COLO668 (cell line): ENCODE measurements around the gene FILIP1L.
"Not testable (repeated sequence)": the region's sequence is repeated elsewhere in the genome, so short reads cannot be mapped to it uniquely, and the experiment has no call there.

Source experiments
- DNase-seq: peaks from one replicate; lab custom pipeline; 2025; ENCODE audit not compliant: unreplicated experiment; lab: John Stamatoyannopoulos, UW

Gene FILIP1L

DNA sequence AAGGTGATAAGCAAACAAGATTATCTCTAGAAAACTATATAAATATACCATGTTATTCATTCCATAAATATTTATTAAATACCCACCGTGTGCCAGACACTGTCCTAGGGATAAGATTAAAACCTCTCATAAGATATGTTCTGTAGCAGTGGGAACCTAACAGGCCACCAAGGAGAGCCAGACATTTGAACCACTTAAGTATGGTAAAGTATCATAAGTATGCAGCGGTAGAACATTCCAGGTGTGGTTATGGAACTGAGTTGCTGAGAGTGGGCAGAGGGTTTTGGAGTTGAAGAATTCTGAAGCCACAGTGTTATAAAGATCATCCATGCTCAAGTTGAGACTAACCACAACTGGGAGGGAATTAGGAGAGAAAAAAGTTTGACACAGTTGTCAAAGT is 14.7 kb downstream of the FILIP1L start:
- no peak for DNase-seq

DNA sequence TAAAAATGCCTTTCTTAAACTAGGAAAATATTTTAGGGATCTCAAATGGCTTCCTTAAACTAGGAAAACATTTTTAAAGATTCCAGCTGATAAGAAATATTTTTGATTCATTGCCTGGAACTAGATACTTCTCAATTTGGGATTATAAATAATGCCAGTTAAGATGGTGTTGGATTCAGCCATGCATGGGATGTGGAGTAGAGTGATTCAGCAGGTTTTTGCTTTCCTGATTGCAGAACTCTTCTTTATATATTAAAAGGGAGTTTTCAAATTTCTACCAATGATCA is 15.6 kb downstream of the FILIP1L start:
- DNase-seq: no peak

- DNase-seq: no peak
These were observed 16.1 kb downstream of the FILIP1L start for GRCh38 chr3:100097919-100098783.

GRCh38 chr3:100096866-100097265 is 17.4 kb downstream of the FILIP1L start:
- no peak for DNase-seq

DNA sequence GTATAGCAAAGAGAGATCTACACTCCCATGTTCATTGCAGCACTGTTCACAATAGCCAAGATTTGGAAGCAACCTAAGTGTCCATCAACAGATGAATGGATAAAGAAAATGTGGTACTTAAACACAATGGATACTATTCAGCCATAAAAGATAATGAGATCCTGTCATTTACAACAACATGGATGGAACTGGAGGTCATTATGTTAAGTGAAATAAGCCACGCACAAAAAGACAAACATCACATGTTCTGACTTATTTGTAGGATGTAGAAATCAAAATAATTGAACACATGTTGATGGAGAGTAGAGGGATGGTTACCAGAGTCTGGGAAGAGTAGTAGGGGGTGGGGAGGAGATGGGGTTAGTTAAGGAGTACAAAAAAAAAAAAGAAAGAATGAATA is 18.0 kb downstream of the FILIP1L start:
- DNase-seq: not testable (repeated sequence)

DNA sequence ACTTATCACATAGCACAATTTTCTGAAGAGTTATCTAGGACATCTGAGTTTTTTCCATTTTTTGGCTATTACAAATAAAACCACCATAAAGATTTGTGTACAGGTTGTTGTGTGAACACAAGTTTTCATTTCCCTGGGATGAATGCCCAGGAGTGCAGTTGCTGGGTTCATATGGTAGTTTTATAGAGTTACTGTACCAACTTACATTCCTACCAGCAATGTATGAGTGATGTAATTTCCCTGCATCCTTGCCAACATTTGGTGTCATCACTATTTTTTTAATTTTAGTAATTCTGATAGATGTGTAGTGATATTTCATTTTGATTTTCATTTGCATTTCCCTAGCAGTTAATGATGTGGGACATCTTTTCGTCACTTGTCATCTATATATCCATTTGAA is 20.5 kb downstream of the FILIP1L start:
- no peak for DNase-seq

- DNase-seq: no peak
These were observed 23.7 kb downstream of the FILIP1L start for GRCh38 chr3:100090669-100091005.

DNA sequence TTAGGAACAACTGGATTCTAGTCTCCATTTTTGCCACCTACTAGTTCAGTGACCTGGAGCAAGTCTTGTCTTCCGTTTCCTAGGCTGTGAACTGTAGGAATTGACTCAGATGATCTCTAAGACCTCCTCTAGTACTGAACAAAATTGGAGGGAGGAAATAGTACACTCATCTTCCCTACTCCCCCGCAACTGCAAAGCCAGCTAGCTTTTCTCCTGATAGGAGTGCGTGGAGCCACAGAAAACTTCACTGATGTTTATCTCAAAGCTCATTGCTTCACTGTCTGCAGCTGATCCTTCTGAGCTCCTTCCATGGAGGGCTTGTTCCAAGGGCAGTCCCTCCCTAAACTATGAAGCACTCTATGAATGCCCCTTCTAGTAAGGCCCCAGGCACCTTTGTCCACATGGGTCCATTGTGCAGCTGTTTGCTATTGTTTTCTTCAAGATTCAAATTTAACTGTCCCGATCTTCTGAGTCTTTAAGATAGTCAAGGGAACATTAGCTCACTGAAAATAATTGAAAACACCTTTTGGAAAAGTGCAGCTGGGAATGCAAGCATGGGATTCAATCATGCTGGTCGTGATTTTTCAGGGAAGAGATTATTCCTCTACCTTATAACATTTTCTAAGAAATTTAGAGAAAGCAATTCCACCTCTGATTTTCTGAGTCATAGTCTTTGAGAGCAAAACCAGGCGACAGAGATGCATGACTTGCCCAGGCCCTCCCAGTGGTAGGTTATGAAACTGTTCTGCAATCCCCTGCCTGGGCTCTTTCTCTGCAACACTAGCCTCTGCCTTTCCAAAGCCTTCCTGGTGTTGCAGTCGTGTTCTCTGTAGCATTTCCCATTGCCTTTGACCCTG is 24.3 kb downstream of the FILIP1L start:
- no peak for DNase-seq

DNA sequence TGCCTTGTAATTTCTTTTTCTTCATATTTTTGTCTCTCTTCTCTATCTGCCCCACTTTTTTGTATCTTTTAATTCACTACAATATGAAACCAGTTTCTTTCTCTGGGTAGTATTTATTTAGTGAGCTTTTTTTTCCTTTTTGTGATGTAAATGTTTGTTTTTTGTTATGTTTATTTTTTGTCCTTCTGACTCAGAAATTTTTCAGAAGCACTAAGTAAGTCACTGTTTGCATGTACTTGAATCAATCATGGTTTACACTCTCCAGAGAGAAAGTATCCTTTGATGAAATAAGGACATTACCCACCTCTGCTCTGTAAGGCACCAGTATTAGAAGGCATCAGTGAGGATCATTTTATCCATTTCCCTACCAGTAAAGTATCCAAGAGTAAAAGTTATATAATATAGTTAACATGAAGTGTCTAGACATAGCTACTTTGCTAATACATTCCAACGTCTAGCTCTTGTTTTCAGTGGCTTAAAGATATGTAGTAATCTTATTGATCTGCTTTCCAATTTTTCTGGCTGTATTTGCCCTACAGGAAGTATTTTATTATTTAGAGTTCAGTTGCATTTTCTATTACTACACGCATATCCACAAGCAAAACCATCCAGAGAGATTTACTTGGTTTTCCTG is 25.4 kb downstream of the FILIP1L start:
- DNase-seq: no peak

DNA sequence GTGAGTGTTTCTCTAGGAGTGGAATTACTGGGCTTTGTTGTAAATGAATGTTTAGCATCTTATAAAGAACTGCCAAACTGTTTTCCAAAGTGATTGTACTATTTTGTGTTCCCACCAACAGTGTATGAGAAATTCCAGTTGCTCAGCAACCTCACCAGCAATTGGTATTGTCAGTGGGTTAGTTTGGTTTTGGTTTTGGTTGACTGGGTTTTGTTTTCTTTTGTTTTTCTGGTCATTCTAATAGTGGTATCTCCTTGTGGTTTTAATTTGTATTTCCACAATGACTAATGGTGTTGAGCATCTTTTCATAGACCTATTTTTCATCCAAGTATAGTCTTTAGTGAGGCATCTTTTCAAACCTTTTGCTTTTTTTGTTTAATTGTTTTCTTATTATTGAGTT is 27.1 kb downstream of the FILIP1L start:
- no peak for DNase-seq

DNA sequence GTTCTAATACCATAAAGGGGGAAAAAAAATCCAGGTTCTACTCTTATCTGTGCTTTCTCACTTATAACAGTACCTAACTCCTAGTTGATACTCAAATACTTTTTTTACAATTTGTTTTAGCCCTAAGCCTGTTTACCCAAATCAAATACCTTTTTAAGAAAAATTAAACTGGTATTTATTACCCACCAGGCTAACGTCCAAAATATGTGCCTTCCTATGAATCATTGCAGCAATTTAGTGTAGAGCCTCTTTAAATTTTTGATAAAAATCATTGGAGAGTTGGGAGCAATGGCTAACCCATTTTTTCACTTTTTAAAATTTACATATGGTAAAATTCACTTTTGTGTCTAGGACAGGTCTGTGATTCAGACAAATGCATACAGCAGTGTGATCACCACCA is 27.9 kb downstream of the FILIP1L start:
- no peak for DNase-seq

DNA sequence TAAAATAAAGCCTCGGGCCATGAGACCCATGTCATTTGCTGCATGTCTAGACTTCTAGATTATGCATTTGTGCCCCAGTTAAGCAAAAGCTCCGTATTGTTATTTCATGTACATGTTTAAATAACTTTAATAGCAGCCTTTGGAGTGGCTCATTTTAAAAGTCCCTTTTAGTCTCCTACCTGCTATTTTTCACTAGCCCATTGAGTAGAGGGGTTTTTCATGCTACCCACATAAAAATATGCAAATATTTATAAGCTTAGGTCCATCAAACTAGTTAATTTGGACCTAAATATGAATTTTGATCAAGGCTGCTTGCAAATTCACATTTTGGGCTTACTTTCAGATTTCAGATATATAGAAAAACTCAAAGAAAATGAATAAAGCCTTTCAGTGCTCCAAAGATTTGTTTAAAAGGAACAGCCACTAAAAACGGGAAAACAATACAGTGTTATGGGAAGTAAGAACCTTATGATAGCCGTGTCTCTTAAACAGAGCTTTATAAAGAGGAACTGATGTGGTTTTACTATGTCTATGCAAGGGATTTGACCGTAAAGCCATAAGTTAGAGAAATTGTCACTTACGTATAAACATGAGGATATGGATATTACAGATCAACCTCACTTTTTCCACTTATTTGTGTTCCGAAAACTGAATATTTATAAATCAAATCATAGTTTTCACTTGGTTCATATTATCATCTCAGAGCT is 30.0 kb downstream of the FILIP1L start:
- no peak for DNase-seq

- no peak for DNase-seq
These were observed 31.1 kb downstream of the FILIP1L start for GRCh38 chr3:100083209-100083608.

GRCh38 chr3:100082714-100083113 is 31.6 kb downstream of the FILIP1L start:
- no peak for DNase-seq

DNA sequence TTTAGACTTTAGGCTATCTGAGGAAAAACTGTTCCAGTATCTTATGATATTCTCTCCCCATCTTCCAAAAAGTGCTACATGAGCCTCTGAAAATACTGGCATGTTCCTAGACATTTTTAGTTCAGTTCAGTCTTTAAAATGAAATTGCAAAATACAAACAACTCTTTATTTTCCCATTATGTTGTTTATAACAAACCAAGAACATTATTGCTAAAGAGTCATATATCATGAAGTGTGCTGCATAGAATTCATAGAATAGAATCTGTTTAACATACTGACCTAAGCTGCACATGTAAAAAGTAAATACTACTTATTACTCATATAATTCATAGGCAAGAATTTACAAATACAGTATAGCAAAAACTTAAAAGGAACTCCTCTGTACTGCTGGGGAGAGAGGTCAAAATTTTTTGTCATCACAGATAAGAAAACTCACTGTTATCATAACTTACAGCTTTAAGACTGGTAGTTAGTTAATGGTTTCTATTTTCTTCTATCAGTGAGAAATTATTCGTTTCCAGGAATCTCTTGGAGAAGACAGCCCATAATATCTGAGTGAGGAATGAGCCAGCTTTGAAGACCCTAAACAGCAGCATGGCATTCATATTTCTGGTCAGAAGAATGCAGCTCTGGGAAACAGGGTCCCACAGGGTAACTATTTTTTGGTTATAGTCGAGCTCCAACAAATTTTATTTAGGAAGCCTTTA is 32.2 kb downstream of the FILIP1L start:
- no peak for DNase-seq

DNA sequence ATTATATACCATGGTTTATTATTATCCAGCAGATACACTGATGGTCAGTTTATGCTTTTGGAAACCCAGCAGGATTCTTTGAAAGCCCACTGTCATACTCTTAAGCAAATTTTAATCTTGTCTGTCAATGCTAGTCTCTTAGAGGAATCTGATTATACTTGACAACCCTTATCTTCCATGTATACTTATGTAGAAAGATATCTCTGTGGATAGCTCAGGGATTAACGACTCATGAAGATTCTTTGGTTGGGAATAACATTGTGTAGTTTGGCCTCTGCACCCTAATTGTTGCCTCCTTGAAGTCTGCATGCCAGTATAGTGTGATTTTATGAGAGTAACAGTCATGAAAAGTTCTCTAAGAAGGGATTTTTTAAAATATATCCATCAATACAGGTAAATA is 33.0 kb downstream of the FILIP1L start:
- no peak for DNase-seq

GRCh38 chr3:100080573-100080972 is 33.7 kb downstream of the FILIP1L start:
- DNase-seq: no peak

GRCh38 chr3:100079328-100079727 is 35.0 kb downstream of the FILIP1L start:
- DNase-seq: no peak

DNA sequence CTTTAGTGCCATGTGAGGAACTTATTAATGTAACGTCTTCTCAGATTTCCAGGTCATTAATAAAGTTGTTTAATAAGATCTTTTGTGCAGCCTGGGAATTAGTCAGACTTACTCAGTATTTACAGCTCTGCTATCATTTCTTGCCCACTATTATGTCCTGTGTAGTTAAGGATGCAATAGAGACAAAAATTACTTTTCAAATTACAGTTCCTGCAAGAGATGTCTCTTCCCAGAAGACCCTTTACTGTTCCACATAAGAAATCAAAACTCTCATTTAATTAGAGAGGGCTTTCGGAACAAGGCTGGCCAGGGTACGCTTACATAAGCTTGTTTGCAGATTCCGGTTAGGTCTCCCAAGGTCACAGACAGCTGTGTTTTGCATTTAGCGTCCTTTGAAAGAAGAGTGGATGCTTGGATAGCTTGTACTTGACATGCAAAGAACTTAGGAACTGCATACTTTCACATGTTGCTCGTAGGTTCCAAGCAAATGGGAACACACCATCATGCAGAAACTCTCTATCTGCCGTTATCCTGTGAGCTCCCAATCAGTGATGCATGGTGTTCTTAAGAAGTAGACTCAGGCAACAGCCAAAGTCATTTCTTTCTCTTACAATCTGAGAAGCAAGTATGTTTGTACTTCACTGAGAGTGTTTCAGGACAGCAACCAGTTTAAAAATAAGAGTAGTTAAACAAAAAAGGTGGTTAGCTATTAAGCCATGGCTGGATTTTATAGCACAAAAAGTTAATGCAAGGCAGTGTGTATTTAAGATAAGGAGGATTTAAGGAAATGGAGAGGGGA is 37.4 kb downstream of the FILIP1L start:
- DNase-seq: no peak
